ENCODE data around the gene RNF38.
A peak's percentile ranks its signal among the peaks of the same experiment; 100 is the strongest.
"Not testable (repeated sequence)": the region's sequence is repeated elsewhere in the genome, so short reads cannot be mapped to it uniquely, and the experiment has no call there.

Gene RNF38

DNA sequence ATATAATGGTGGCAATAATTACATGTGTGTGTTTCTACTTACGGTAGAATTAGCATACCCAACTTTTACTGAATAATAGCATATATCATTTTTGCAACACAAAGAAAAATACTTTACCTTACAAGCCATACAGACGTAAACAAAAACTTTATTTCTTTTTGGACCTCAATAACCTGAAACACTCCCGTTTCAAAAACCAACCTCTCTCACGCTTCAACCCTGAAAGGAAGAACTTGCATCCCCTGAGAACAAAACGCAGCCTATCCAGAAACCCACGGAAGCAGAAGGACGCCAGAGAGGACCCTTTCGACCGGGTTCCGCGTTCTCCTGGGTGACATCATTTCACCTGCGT lies at the start of gene RNF38:
TSS of gene RNF38 (minus strand) at position 290 of the 352 bp plus-strand sequence. CDS start at position 129, 161 bp downstream.
- no peak for DNase-seq

DNA sequence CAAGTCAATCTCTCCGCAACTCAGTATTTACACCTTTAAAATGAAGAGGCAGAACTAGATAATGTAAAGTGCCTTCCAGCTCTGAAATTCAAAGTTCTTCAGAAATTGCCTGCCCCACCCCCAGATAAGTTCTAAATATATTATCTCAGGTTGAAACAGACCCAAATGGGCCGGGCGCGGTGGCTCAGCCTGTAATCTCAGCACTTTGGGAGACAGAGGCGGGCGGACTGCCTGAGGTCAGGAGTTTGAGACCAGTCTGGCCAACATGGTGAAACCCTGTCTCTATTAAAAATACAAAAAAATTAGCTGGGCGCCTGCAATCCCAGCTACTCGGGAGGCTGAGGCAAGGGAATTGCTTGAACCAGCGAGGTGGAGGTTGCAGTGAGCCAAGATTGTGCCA lies 48.5 kb upstream of the RNF38 start:
- not testable (repeated sequence) for DNase-seq

DNA sequence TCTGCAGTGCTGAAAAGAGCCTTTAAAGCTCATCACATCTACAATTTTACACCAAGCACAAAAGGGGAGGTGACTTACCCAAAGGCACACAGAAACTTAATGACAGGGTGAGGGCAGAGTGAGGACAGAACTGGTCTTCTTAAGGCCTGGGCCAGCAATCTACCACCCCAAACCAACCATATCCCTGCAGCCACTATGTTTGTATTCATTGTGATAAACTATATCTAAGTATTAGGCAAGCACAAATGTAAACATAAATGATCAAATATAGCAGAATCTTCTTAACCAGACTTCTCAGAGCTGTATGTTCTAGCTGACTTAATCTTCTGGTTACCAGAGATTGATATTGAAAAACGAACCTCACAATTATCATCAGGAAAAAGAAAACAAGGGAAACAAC lies 47.9 kb upstream of the RNF38 start:
- DNase-seq = no peak

DNA sequence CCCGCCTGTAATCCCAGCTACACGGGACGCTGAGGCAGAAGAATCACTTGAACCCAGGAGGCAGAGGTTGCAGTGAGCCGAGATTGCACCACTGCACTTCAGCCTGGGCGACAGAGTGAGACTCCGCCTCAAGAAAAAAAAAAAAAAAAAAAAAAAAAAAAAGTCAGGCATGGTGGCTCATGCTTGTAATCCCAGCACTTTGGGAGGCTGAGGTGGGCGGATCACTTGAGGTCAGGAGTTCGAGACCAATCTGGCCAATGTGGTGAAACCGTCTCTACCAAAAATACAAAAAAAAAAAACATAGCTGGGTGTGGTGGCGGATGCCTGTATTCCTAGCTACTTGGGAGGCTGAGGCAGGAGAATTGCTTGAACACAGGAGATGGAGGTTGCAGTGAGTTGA lies 46.6 kb upstream of the RNF38 start:
- DNase-seq = not testable (repeated sequence)

DNA sequence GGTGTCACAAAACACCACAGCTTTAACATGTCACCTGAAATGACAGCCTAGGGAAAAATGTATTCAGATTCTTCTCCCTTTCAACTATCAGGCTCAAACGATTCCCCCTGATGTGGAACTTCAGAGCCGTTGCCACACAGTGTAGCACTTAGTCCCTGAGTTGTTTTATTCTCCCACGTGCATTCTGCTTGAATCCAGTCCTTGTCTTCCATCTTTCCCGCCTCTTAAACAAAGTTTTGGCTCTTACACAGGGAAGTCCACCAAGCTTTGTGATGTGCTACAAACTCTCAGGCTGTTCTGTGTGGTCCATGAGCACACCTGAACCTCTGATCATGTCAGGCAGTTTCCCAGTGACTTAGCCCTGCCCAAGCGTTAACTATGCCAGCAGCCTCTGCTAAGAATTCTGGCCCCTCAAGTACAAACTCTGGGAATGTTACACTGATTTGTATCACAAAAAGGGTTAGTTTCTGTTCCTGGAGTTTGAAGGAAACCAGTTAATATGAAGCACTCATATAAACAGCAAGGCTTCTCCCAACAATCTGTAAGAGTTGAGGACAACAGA lies 45.8 kb upstream of the RNF38 start:
- no peak for DNase-seq

DNA sequence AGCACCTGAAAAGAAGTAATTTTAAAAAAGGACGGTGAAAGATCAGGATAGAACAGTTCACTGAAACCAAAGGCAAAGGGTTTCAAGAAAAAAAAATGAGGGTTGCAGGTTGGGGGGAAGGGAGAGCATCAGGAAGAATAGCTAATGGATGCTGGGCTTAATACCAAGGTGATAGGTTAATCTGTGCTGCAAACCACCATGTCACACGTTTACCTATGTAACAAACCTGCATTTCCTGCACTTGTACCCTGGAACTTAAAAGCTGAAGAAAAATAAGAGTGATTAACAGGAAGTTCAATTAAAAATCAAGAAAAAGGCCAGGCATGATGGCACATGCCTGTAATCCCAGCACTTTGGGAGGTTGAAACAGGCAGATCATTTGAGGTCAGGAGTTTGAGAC lies 44.1 kb upstream of the RNF38 start:
- no peak for DNase-seq

DNA sequence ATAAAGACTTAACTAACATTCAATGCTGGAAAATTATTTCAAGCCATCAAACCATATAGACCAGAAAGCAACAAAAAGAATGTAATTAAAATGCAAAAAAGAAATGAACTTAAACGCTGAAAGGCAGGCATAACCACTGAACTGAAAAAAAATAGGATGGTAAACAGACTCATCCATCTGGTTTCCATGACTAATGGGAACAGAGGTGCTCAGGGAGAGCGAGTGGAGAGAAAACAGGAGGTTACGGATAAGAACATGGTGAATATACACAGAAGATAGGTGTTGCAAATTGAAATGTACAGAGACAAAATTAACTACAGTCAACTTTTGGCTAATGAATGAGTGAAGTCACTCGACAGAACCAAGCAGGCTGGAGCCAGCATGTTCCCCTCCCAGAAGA lies 43.5 kb upstream of the RNF38 start:
- no peak for DNase-seq

DNA sequence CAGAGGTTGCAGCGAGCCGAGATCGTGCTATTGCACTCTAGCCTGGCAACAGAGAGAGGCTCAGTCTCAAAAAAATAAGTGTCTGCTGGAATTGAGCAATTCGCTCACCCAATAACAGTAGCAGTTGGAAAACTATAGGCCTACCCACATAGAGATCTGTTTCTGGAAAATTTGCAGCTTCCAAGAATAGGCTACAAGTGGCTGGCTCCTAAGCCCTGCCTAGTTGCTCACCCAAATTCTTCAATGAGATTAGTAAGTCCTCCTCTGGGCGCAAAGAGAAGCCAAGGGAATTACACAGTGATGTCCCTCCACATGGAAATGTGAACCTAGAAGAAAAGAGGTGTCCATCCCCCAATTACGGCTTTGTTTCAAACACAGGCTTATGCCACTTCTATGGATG lies 42.6 kb upstream of the RNF38 start:
- no peak for DNase-seq

DNA sequence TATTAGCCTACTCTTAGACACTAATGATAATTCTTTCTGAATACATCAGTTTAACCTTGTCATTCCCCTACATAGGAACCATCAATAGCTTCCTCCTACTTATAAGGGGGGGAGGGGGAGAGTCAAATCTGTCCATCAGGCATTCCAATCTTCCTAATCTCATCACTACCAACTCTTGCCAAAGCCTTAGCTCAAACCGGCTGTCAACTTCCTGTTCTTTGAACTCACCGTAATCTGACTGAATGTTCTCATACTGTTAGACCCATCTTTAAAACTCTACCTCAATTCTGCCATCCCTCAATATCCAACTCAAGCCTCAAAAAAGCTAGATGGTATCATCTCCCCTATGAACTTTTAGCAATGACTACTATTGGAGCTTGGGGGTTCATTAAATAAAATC lies 41.9 kb upstream of the RNF38 start:
- peak; percentile 47 for DNase-seq

DNA sequence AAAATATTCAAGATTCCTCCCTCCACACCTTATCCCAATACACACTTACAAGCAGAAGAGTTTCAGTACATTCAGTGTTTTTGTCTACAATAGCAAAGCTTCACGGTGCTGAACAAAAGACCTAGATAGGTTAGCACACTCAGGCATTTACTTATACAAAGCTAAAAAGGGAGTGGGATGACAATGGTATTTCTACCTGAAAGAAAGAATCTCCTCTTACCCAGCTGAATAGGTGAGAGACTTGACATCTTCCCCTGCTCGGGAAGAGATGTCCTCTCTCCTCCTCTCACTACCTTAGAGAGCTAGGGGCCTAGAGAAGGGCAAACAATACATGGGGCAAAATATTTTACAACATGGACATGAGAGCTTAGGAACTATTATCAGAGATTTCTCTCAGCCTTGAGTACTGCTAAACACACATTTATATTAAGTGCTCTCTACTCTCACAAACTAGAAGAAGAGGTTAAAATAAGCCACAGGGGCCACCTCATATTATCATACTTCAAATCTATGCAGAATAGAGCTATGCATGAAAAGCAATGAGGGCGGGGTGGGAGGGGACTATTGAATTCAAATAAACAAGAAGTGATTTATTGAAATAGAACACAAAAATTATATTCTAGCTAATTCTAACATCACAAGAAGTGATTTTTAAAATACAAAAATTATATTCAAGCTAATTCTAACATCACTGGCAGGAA lies 38.6 kb upstream of the RNF38 start:
- DNase-seq = no peak

DNA sequence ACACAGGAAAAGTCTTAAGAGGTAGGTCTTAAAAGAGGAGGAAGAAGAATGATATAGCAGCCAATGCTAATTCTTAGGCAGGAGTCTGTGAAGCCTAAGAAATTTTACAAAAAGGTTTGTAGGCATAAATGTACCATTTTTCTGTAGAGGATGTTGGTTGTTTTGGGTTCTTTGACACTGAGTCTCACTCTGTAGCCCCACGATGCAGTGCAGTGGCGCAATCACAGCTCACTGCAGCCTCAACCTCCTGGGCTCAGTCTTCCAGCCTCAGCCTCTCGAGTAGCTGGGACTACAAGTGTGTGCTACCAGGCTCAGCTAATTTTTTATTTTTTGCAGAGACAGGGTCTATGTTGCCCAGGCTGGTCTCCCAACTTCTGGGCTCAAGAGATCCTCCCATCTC lies 37.7 kb upstream of the RNF38 start:
- DNase-seq = no peak

DNA sequence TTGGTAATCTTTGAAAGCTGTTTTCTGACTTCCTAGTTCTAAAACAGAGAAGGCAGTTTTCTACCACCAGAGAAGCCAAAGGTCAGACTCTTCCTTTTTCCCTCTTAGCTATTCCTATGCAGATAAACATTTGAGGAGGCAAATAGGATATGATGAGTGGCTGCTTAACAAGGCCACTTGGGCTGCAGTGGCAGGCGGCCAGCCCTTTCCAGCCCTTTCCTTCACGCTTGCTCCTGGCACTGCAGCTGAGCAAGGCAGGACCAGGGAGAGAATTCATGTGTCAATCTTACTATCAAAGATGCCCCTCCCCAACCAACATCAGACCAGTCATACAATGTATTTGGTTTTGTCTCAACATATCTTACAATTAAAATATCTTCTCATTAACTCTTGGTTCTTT lies 36.8 kb upstream of the RNF38 start:
- no peak for DNase-seq

DNA sequence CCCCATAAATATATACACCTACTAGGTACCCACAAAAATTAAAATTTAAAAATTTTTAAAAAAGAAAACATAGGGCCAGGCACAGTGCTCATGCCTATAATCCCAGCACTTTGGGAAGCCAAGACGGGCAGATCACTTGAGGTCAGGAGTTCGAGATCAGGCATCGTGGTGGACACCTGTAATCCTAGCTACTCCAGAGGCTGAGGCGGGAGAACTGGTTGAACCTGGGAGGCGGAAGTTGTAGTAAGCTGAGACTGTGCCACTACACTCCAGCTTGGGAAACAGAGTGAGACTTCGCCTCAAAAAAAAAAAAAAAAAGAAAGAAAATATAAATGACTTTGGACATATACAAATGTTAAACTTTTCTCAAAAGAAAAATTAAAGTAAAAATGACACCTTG lies 33.3 kb upstream of the RNF38 start:
- DNase-seq = no peak

DNA sequence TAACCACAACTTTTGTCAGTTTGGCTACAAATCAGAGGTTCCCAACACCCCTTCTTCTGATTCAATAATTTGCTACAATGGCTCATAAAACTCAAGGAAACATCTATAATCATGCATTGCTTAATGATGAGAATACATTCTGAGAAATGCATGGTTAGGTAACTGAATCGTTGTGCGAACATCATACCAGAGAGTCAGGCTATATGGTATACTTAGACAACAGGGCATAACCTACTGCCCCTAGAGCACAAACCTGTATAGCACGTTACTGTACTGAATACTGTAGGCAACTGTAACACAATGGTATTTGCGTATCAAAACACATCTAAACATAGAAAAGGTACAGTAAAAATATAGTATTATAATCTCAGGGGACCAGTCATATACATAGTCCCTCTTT lies 31.0 kb upstream of the RNF38 start:
- DNase-seq = no peak

DNA sequence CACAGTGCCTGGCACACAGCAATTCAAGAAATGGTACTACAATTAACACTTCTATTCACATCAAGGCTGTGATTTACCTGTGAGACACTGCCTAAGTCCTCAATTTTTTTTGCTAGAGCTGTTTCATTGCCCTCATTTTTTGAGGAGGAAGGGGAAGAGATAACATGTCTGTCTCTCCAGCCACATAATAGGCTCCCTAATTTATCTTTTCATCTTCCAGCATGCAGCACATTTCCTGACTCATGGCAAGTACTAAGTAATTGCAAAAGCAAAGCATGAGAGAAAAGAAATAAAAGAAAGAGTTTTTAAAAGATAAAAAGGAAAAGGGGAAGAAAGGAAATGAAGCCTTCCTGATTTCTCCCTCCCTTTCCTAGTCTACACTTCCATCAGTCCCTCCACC lies 26.9 kb upstream of the RNF38 start:
- DNase-seq = peak; percentile 35

DNA sequence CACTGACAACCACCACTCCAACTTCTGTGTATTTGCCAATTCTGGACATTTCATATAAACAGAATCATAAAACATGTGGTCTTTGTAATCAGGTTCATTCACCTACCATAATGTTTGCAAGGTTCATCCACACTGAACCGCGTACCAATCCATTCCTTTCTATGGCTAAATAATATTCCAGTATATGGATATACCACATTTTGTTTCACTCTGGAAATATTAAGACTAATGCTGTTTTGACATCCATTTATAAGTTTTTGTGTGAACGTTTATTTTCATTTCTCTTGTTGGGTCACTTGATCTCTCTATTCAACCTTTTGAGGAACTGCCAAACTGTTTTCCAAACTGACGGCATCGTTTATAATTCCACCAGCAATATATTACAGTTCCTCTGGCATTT lies 26.3 kb upstream of the RNF38 start:
- DNase-seq = no peak

DNA sequence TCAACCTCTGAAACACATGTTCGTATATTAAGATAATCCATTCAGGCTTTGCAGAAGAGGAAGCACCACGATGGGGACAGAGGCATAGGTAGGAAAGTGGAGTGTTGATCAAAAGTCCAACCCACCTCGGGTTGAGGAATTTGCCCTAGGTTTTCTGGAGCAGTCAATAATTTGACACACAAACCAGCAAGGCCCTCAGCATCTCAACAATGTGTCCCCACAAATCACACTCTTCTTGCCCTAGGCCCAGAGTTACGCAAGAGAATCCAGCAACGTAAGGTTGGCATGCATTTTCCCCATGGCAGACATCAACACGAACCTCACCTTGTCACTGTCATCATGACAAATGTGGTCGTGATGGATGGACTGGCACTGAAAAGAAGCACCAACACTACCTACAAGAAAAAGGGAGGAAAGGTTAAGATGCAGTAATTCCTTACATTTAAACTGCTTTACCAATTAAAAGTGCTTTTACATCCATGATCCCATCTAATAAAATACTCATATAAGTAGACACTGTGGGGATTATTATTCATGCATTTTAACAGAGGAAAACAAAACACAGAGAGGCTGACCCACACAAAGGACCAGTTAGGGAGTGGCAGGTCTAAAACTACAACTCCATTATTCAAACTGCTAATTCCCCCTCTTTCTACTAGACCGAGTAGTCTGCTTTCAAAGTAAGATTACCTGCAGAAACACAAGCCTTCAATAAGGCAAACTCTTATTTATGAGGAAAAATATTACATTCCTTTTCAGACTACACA lies 24.4 kb upstream of the RNF38 start:
- DNase-seq = no peak

DNA sequence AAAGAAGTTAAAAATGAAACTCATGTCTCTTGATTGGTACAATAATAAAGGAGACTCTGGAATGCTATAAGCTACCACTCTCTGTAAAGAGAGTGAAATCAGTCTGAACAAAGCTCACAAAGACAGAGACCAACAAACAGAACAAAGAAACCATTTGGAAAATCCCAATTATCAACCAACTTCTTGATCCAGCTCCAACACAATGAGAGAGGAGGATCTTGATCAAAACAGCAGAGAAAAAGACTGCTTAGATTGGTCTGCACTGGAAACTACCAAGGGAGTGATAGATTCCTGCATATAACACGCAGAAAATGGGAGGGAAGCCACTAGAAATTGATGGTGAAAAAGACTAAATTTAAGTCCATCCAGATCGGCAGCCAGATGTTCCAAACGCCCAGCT lies 23.1 kb upstream of the RNF38 start:
- DNase-seq = no peak

DNA sequence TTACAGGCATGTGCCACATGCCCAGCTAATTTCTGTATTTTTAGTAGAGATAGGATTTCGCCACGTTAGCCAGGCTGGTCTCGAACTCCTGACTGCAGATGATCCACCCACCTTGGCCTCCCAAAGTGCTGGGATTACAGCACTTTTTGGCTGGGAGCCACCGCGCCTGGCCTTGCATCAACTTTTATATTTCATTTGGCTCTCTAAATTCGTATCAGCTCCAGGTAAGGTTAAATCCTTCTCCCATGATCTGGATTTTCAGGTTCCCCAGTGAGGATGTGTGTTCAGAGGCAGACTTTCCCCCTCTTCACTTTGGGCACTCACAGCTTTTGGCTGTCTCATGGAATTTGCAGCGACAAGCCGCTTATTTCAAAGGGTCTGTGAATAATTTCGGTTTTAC lies 16.8 kb upstream of the RNF38 start:
- no peak for DNase-seq

DNA sequence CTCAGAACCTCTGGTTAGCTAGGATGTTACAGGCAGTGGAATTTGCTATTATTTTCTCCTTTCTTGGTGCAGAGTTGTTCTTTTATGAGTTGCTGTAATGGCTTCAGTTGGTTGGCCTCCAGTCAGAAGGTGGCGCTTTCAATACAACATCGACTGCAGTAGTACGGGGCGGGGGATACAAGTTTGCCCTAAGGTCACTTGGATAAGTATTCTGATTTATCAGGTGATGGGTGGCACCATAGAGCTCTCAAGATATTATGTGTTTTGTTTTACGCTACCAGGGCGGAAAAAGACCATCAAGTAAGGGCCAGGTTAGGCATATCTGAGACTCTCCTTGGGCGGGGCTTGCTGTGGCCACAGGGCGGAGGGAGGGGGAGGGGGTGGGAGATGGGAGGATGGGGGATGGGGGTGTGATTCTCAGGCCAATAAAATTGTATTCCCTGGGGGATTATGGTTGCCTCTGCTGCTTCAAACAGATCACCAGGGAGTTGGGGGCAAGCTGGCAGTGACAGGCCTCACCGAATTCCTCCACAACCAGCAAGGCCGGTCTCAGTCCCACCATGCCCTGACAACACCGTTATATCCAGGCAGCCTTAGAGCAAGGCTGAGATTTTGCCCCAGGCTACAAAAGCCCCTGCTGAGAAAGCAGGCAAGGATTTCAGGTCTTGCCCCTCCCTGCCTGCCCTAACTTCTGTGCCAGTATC lies 15.9 kb upstream of the RNF38 start:
- no peak for DNase-seq

DNA sequence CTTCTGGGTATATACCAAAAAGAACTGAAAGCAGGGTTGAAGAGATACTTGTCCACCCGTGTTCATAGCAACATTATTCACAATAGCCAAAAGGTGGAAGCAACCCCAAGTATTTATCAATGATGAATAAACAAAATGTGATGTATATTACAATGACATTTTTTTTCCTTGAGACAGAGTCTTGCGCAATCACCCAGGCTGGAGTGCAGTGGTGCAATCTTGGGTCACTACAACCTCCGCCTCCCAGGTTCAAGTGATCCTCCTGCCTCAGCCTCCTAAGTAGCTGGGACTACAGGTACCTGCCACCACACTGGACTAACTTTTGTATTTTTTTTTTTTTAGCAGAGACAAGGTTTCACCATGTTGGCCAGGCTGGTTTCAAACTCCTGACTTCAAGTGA lies 11.3 kb upstream of the RNF38 start:
- peak; percentile 36 for DNase-seq

DNA sequence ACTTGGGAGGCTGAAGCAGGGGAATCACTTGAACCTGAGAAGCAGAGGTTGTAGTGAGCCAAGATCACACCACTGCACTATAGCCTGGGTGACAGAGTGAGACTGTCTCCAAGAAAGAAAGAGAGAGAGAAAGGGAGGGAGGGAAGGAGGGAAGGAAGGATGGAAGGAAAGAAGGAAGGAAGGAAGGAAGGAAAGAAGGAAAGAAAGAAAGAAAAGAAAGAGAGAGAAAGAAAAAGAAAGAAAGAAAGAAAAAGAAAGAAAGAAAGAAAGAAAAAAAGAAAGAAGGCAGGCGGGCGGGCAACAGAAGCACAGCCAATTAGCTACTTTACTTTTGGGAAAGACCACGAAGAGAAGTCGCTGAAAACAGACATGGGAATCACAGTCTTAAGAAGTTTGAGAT lies 9.0 kb upstream of the RNF38 start:
- not testable (repeated sequence) for DNase-seq

DNA sequence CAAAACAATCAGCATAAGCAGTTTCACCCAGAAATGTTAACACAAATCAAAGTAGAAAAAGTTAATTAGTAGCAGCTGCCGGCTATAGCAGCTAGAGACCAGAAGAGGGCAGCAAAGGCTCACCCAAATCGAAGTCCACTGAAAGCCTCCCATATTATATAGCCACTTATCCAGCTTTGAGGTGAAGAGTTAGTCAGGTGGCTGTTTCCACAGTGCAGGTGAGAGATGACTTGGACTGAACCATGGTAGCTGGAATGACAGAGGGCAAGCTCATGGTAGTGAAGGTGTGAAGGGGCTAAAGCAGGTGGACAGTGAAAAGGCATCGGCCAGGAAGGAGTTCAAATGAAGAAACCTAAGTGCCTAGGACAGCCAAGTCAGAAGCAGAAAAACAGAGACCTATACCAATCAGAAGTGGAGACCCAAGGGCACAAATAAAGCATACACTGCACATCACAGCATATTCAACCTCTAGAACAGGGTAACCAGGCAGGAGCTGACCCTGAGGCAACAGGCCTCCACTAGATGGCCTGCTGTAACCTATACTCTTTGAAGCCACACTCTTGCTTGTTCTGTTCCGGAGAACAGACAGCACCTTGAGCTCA lies 7.2 kb upstream of the RNF38 start:
- DNase-seq = peak; percentile 81

All from OCI-M1 (cell line).